HepG2 (cell line): Measurements from ENCODE around the gene MYL12B. TPM values are rescaled to one million over a fixed set of nuclear protein-coding genes. Genes with fewer than 3 reads are reported as not detected.

Source experiments
- ATAC-seq: fragments of 200-7000 bp; cut with Tn5 transposase; 3 replicates; pipeline ENCODE4 v1.9.1; 2020; ENCODE audit warnings: mild to moderate bottlenecking, moderate library complexity
- BruUV-seq: library from RNA; stranded (reverse); fragments of 400-500 nt; replicated peaks from 2 replicates; lab custom pipeline; 2021; lab: Mats Ljungman, UMichigan
- CTCF ChIA-PET: fragments of 300-600 bp; formaldehyde crosslinking; extraction: SDS; loops from one replicate; lab custom pipeline; 2021; ENCODE audit warnings: low total read pairs, inconsistent platforms, low intra/inter-chr PET ratio; lab: Yijun Ruan, JAX
- POLR2A ChIA-PET: fragments of 350-600 bp; sonication (Branson Sonifier 250); formaldehyde crosslinking; loops from one replicate; lab custom pipeline; 2020; ENCODE audit warnings: antibody characterized with exemption, inconsistent platforms; lab: Yijun Ruan, JAX
- DNase-seq: peaks from one replicate; pipeline ENCODE4 v3.0.0-alpha.2; 2015; ENCODE audit warnings: low spot score
- FAIRE-seq: peaks from 3 replicates; lab custom pipeline; 2011; peaks lifted over from hg19 to GRCh38; lab: Jason Lieb, UNC
- H2AFZ ChIP-seq: one replicate; pipeline ENCODE4 v1.6.1; 2011; ENCODE audit warnings: low read length, inconsistent platforms
- H3K27ac ChIP-seq: fragments of 300-600 bp; 3 replicates; pipeline ENCODE4 v1.8.0; 2011; ENCODE audit warnings: mixed run types, mild to moderate bottlenecking, mixed read lengths, low read length, inconsistent platforms; ENCODE audit not compliant: insufficient read depth; ENCODE audit errors: extremely low read length
- H3K27me3 ChIP-seq, 2 experiments: fragments of 200-600 bp in 1 of 2; 2 replicates in 1 of 2; 3 replicates in 1 of 2; pipeline versions ENCODE4 v1.6.0 to v1.8.0; 2011; ENCODE audit warnings: low read length in 2 of 2, mild to moderate bottlenecking in 2 of 2, moderate library complexity in 2 of 2, inconsistent platforms in 1 of 2; ENCODE audit not compliant: insufficient read depth in 2 of 2, control insufficient read depth in 1 of 2
- H3K36me3 ChIP-seq, 2 experiments: fragments of 200-600 bp in 1 of 2; replicated peaks in 1 of 2; 2 replicates in 1 of 2; 3 replicates in 1 of 2; pipeline versions ENCODE4 v1.5.1 to v1.8.0; 2011; ENCODE audit warnings: low read length in 2 of 2, inconsistent platforms in 1 of 2; ENCODE audit not compliant: insufficient read depth in 2 of 2, control insufficient read depth in 1 of 2
- H3K4me1 ChIP-seq: 2 replicates; pipeline ENCODE4 v1.5.1; 2012; ENCODE audit warnings: low read length, inconsistent platforms; ENCODE audit not compliant: insufficient read depth
- H3K4me2 ChIP-seq: 2 replicates; pipeline ENCODE4 v1.6.0; 2011; ENCODE audit warnings: low read depth, low read length, inconsistent platforms
- H3K4me3 ChIP-seq, 3 experiments: fragments of 200-600 bp in 1 of 3; sonication (generic), shearing (Covaris generic) in 1 of 3; replicated peaks in 1 of 3; 2 replicates each; pipeline ENCODE4 v1.5.1; 2011 to 2016; ENCODE audit warnings: low read length in 3 of 3, inconsistent platforms in 2 of 3, low read depth in 2 of 3, mild to moderate bottlenecking in 2 of 3, control low read depth in 1 of 3, mixed read lengths in 1 of 3; ENCODE audit not compliant: insufficient read depth in 1 of 3
- H3K79me2 ChIP-seq: one replicate; pipeline ENCODE4 v1.6.1; 2011; ENCODE audit warnings: low read length, inconsistent platforms; ENCODE audit not compliant: insufficient read depth
- H3K9ac ChIP-seq: 2 replicates; pipeline ENCODE4 v1.6.0; 2011; ENCODE audit warnings: mild to moderate bottlenecking, low read depth, low read length, inconsistent platforms; ENCODE audit not compliant: insufficient read depth
- H3K9me3 ChIP-seq: 2 replicates; pipeline ENCODE4 v1.5.1; 2012; ENCODE audit warnings: mild to moderate bottlenecking, low read length
- H4K20me1 ChIP-seq: 2 replicates; pipeline ENCODE4 v1.6.0; 2011; ENCODE audit warnings: inconsistent platforms, mild to moderate bottlenecking, low read length, moderate library complexity; ENCODE audit not compliant: insufficient read depth
- CEBPG ChIP-seq: IDR thresholded peaks from 2 replicates; pipeline ENCODE4 v1.6.1; 2016
- MAX ChIP-seq: IDR thresholded peaks from 2 replicates; pipeline ENCODE4 v1.6.1; 2012; ENCODE audit warnings: inconsistent platforms
- RARA ChIP-seq: IDR thresholded peaks from 2 replicates; pipeline ENCODE4 v1.6.1; 2016; ENCODE audit warnings: missing genetic modification reagents, missing compliant biosample characterization
- RFXAP ChIP-seq: sonication (generic); formaldehyde crosslinking; IDR thresholded peaks from 2 replicates; pipeline ENCODE4 v1.4.0; 2020; ENCODE audit warnings: missing genetic modification reagents, borderline replicate concordance
- SALL1 ChIP-seq: sonication (generic); formaldehyde crosslinking; IDR thresholded peaks from 2 replicates; pipeline ENCODE4 v1.8.0; 2022; ENCODE audit warnings: mild to moderate bottlenecking, missing genetic modification reagents
- SIX1 ChIP-seq: sonication (generic); formaldehyde crosslinking; IDR thresholded peaks from 2 replicates; pipeline ENCODE4 v1.4.0; 2020; ENCODE audit warnings: missing genetic modification reagents, borderline replicate concordance
- SP140L ChIP-seq: sonication (generic); formaldehyde crosslinking; IDR thresholded peaks from 2 replicates; pipeline ENCODE4 v1.4.0; 2020; ENCODE audit warnings: missing genetic modification reagents, borderline replicate concordance
- SRSF9 ChIP-seq: fragments of 200-400 bp; formaldehyde crosslinking; IDR thresholded peaks from 2 replicates; pipeline ENCODE4 v1.6.1; 2018; ENCODE audit warnings: borderline replicate concordance, mild to moderate bottlenecking, low read depth, low read length; ENCODE audit not compliant: insufficient read depth, poor library complexity, severe bottlenecking
- TBX2 ChIP-seq: sonication (generic); formaldehyde crosslinking; IDR thresholded peaks from 2 replicates; pipeline ENCODE4 v1.5.0; 2020; ENCODE audit warnings: missing genetic modification reagents, mild to moderate bottlenecking, borderline replicate concordance
- TCF12 ChIP-seq, 2 experiments: fragments of 450-650 bp in 1 of 2; sonication (generic) in 1 of 2; formaldehyde crosslinking in 1 of 2; IDR thresholded peaks; 2 replicates each; pipeline versions ENCODE4 v1.6.1 to v1.8.0; 2017 to 2022; ENCODE audit warnings: antibody characterized with exemption in 1 of 2, mild to moderate bottlenecking in 1 of 2, missing genetic modification reagents in 1 of 2, moderate library complexity in 1 of 2
- THRA ChIP-seq: sonication (generic); formaldehyde crosslinking; IDR thresholded peaks from 2 replicates; pipeline ENCODE4 v1.4.0; 2020; ENCODE audit warnings: missing genetic modification reagents, borderline replicate concordance
- YEATS2 ChIP-seq: sonication (generic); formaldehyde crosslinking; IDR thresholded peaks from 2 replicates; pipeline ENCODE4 v1.4.0; 2020; ENCODE audit warnings: missing genetic modification reagents, borderline replicate concordance
- ZBTB37 ChIP-seq: sonication (generic); formaldehyde crosslinking; IDR thresholded peaks from 2 replicates; pipeline ENCODE4 v1.4.0; 2020; ENCODE audit warnings: mild to moderate bottlenecking, missing genetic modification reagents
- ZBTB7B ChIP-seq: sonication (generic); formaldehyde crosslinking; IDR thresholded peaks from 2 replicates; pipeline ENCODE4 v1.4.0; 2020; ENCODE audit warnings: missing genetic modification reagents
- ZNF343 ChIP-seq: sonication (generic); formaldehyde crosslinking; IDR thresholded peaks from 2 replicates; pipeline ENCODE4 v1.4.0; 2020; ENCODE audit warnings: mild to moderate bottlenecking, missing genetic modification reagents
- ZNF691 ChIP-seq: sonication (generic); formaldehyde crosslinking; IDR thresholded peaks from 2 replicates; pipeline ENCODE4 v1.4.0; 2020; ENCODE audit warnings: missing genetic modification reagents, low read depth, mild to moderate bottlenecking, borderline replicate concordance
- ZNF768 ChIP-seq: sonication (generic); formaldehyde crosslinking; IDR thresholded peaks from 2 replicates; pipeline ENCODE4 v1.4.0; 2020; ENCODE audit warnings: missing genetic modification reagents
- ZSCAN29 ChIP-seq: sonication (generic); formaldehyde crosslinking; conservative IDR thresholded peaks from 2 replicates; pipeline ENCODE4 v1.4.0; 2020; ENCODE audit warnings: mild to moderate bottlenecking, missing genetic modification reagents
- WGBS: methylation state at CpG from one replicate; pipeline ENCODE4 v1.1.6; 2017; ENCODE audit warnings: low lambda C conversion rate; 5-methylcytosine and 5-hydroxymethylcytosine counted together
- in situ Hi-C: cut with HindIII; loops from 2 replicates; pipeline ENCODE4 v1.10.0; 2017; ENCODE audit warnings: low pct_unique_long_range_greater_than_20kb; ENCODE audit not compliant: extremely low pct_ligation_motif_present
- intact Hi-C: fragments of 100-400 bp; cut with micrococcal nuclease; formaldehyde crosslinking; loops from one replicate; pipeline ENCODE4 v1.10.0; 2022; ENCODE audit not compliant: unreplicated experiment
- polyA plus RNA-seq, 8 experiments: library from polyadenylated mRNA; depleted of rRNA in 3 of 8; stranded (reverse) in 7 of 8; unstranded in 1 of 8; fragments of >200 nt; fragmentation: Illumina TruSeq in 4 of 8; extraction: Trizol in 4 of 8; gene quantifications; 2 replicates each; pipeline versions ENCODE4 v1.2.1 to v1.2.3, GENCODE V29; 2011 to 2016; ENCODE audit warnings: low read depth in 4 of 8, missing spikeins in 1 of 8, mixed read lengths in 1 of 8; ENCODE audit not compliant: insufficient read depth in 1 of 8
- total RNA-seq, 5 experiments: library from RNA; depleted of rRNA; stranded (reverse); fragments of >200 nt; fragmentation: Illumina TruSeq; extraction: Trizol; gene quantifications; 2 replicates each; pipeline ENCODE4 v1.2.3, GENCODE V29; 2016; ENCODE audit warnings: low read depth in 1 of 5

Gene MYL12B
- total and polyA plus RNA-seq, 2 of the 13 experiments (the other 11 are each of a cell fraction or from before 2014, with no cell fraction given): 265 to 340 TPM

- H3K9ac ChIP-seq: peak overlapping the region; percentile 94
- H3K36me3 ChIP-seq: no peaks in the 10 kb centered on the region; a peak in 1 of 5 replicates
- in situ Hi-C loops: loop anchor here (5.0 kb wide), 2 partner anchors 94 to 314 kb away; no protein-coding TSS in a partner anchor
- no peaks in the 10 kb centered on the region; a peak in 2 of 5 replicates for H3K27me3 ChIP-seq
- no peak overlapping the region for H2AFZ ChIP-seq
- peak overlapping the region; percentile 93 for H3K27ac ChIP-seq
- peaks cover 45% of the 10 kb centered on the region for H3K4me1 ChIP-seq
- H3K4me3 ChIP-seq: peak overlapping the region; percentile 66 to 93 (median 92)
- intact Hi-C loops: loop anchor here (1.0 to 5.0 kb wide), 7 partner anchors 17 to 313 kb away; partner anchors contain the start of genes LPIN2 and MYL12B
- peaks cover 10% of the 10 kb centered on the region; the same call in 1 of the 2 replicates for H4K20me1 ChIP-seq
- peaks cover 55% of the 10 kb centered on the region for H3K79me2 ChIP-seq
- peak; percentile 95 for FAIRE-seq
- DNase-seq: peak; percentile 81
- H3K9me3 ChIP-seq: peaks cover 11% of the 10 kb centered on the region
- peak overlapping the region; percentile 96 for H3K4me2 ChIP-seq
- ChIA-PET CTCF (interaction anchor here (1.2 to 2.5 kb wide), 4 partner anchors 59 to 314 kb away, joined by 5 to 16 read pairs (median 11); no protein-coding TSS in a partner anchor), POLR2A (interaction anchor here (0.6 to 5.4 kb wide), 28 partner anchors 10 to 419 kb away, joined by 3 to 54 read pairs (median 7); partner anchors contain the start of genes LPIN2, MYL12B and MYOM1)
- BruUV-seq: no TSS peak
- 2% methylated on average over 27 of the region's 29 CpGs for WGBS
- peak; percentile 80 for ATAC-seq
- peak; percentile 25; the same call in 1 of the 2 replicates for TF ChIP-seq RFXAP (CRISPR knock-in tag)
- TF ChIP-seq MAX: peak; percentile 53
- TF ChIP-seq YEATS2: 0 out of 2 replicates have a peak, but pooled peaks have one; percentile 41
- peak; percentile 77 for TF ChIP-seq THRA (CRISPR knock-in tag)
- no peak for TF ChIP-seq TCF12 (IDR thresholded peaks at IDR 0.05)
- TF ChIP-seq TCF12 (CRISPR knock-in tag; IDR thresholded peaks at IDR 0.05): no peak
- peak; percentile 54; the same call in 1 of the 2 replicates for TF ChIP-seq CEBPG (CRISPR knock-in tag)
- TF ChIP-seq ZSCAN29 (CRISPR knock-in tag): peak; percentile 95; the same call in 1 of the 2 replicates
- peak; percentile 87; the same call in 1 of the 2 replicates for TF ChIP-seq SP140L
- TF ChIP-seq SIX1: 0 out of 2 replicates have a peak, but pooled peaks have one; percentile 12
- TF ChIP-seq ZBTB37: peak; percentile 56; the same call in 1 of the 2 replicates
- peak; percentile 66; the same call in 1 of the 2 replicates for TF ChIP-seq ZNF691
- peak; percentile 57; the same call in 1 of the 2 replicates for TF ChIP-seq TBX2
- TF ChIP-seq ZBTB7B (CRISPR knock-in tag): peak; percentile 94
- TF ChIP-seq SRSF9: no peak
- TF ChIP-seq ZNF343 (CRISPR knock-in tag): 0 out of 2 replicates have a peak, but pooled peaks have one; percentile 66
- peak; percentile 37 for TF ChIP-seq RARA (CRISPR knock-in tag)
- TF ChIP-seq ZNF768 (CRISPR knock-in tag): 0 out of 2 replicates have a peak, but pooled peaks have one; percentile 35
- peak; percentile 85 for TF ChIP-seq SALL1 (CRISPR knock-in tag)
These were observed 15.9 kb upstream of the MYL12B start for GRCh38 chr18:3245853-3246634.
